Measurements from ENCODE around the gene GMCL1. TPM values are rescaled to one million over a fixed set of nuclear protein-coding genes. Genes with fewer than 3 reads are reported as not detected.

Gene GMCL1
- total RNA-seq, 1 experiment from 2014 or later: 12.7 TPM

DNA sequence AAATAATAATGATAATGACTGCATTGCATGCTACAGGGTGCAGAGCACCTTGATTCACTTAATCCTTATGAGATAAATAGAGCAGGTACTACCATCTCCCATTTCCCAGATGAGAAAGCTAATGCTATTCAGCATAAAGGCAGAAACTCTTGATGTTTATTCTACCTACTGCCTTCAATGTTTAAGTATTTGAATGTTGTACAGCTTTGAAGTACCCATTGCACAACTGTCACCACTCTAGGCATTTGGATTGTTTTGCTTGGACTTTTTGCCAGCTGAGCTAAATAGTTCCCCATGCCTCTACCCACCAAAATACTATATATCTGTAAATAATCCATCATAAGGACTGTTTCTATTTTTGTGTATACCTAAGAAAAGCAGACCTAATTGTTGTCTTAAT lies 77.8 kb downstream of the GMCL1 start:
- Histone ChIP-seq H3K79me2 (ENCODE audit: low read length) (no peaks in the 10 kb centered on the region), H2AFZ (ENCODE audit: low read length) (no peak overlapping the region), H3F3A (ENCODE audit: low read length, unreplicated experiment) (peaks cover 15% of the 10 kb centered on the region), H3K27me3 (ENCODE audit: low read length) (no peaks in the 10 kb centered on the region), H4K20me1 (ENCODE audit: low read length) (no peaks in the 10 kb centered on the region), H3K9ac (ENCODE audit: low read length) (no peak overlapping the region), H3K36me3 (ENCODE audit: low read depth, low read length) (peaks cover 34% of the 10 kb centered on the region), H3K4me1 (ENCODE audit: insufficient read depth, low read length) (no peaks in the 10 kb centered on the region), H3K27ac (ENCODE audit: low read length) (no peak overlapping the region), H3K9me3 (ENCODE audit: low read length) (no peaks in the 10 kb centered on the region), H3K4me3 (ENCODE audit: low read length) (no peak overlapping the region), H3K9me2 (replicated peaks; ENCODE audit: low read length) (no peaks in the 10 kb centered on the region), H3K4me2 (ENCODE audit: low read length) (no peak overlapping the region)
- DNase-seq: no peak
- BruUV-seq (replicated peaks): no TSS peak
- CTCF ChIA-PET: no interaction called here
- TF ChIP-seq, protein P1, sequence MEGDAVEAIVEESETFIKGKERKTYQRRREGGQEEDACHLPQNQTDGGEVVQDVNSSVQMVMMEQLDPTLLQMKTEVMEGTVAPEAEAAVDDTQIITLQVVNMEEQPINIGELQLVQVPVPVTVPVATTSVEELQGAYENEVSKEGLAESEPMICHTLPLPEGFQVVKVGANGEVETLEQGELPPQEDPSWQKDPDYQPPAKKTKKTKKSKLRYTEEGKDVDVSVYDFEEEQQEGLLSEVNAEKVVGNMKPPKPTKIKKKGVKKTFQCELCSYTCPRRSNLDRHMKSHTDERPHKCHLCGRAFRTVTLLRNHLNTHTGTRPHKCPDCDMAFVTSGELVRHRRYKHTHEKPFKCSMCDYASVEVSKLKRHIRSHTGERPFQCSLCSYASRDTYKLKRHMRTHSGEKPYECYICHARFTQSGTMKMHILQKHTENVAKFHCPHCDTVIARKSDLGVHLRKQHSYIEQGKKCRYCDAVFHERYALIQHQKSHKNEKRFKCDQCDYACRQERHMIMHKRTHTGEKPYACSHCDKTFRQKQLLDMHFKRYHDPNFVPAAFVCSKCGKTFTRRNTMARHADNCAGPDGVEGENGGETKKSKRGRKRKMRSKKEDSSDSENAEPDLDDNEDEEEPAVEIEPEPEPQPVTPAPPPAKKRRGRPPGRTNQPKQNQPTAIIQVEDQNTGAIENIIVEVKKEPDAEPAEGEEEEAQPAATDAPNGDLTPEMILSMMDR (conservative IDR thresholded peaks at IDR 0.05; ENCODE audit: low read depth, low read length): no peak
- TF ChIP-seq EZH2phosphoT487 (IDR thresholded peaks at IDR 0.05; ENCODE audit: borderline replicate concordance, low read length): no peak
- no peak for TF ChIP-seq EZH2 (IDR thresholded peaks at IDR 0.05; ENCODE audit: low read length, unreplicated experiment)
- POLR2A ChIA-PET (ENCODE audit: unreplicated experiment): no interaction called here
- intact Hi-C loops (cut with micrococcal nuclease): no loop called here
- no peak for ATAC-seq

DNA sequence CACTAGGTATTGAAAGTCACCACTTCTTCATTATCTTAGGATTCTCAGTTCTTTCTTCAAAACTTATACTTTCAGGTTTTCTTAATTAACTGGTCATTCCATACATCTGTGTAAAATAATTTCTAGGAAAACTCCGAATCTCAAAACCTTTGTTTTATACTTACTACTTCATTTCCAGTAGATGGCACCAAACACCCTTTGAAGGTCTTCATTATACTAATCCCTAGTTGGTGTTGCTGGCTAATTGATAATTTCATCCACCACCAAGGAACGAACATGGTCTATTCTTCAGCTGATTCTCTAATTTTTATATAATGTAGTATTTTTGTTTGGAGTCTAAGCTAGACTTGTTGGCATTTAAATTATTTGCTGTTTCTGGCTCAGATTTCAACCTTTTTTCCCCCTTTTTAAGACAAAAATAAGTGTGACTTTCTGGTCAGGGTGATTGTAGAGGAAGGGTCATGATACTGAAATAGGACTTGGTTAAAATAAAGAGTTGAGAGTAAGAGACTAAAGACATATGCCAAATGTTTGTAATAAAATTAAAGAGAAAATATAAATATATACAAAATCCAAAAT lies 82.6 kb downstream of the GMCL1 start:
- no TSS peak for BruUV-seq (replicated peaks)
- Histone ChIP-seq H3K36me3 (ENCODE audit: low read depth, low read length) (peaks cover 22% of the 10 kb centered on the region), H3K9me2 (replicated peaks; ENCODE audit: low read length) (no peaks in the 10 kb centered on the region), H3K79me2 (ENCODE audit: low read length) (peaks cover 21% of the 10 kb centered on the region), H3F3A (ENCODE audit: low read length, unreplicated experiment) (peaks cover 15% of the 10 kb centered on the region), H2AFZ (ENCODE audit: low read length) (no peak overlapping the region), H3K27me3 (ENCODE audit: low read length) (no peaks in the 10 kb centered on the region), H3K9ac (ENCODE audit: low read length) (no peak overlapping the region), H3K4me1 (ENCODE audit: insufficient read depth, low read length) (peaks cover 12% of the 10 kb centered on the region), H3K4me2 (ENCODE audit: low read length) (no peak overlapping the region), H3K4me3 (ENCODE audit: low read length) (no peak overlapping the region), H3K27ac (ENCODE audit: low read length) (no peak overlapping the region), H4K20me1 (ENCODE audit: low read length) (no peaks in the 10 kb centered on the region), H3K9me3 (ENCODE audit: low read length) (no peaks in the 10 kb centered on the region)
- intact Hi-C loops (cut with micrococcal nuclease): loop anchor here (5.0 to 10.0 kb wide), 2 partner anchors 190 to 333 kb away; partner anchors contain the start of gene TIA1
- ChIA-PET CTCF (interaction anchor here (0.7 to 1.0 kb wide), 2 partner anchors 123 to 159 kb away, joined by 3 to 5 read pairs; no protein-coding TSS in a partner anchor), POLR2A (ENCODE audit: unreplicated experiment) (interaction anchor here (0.6 to 1.0 kb wide), 2 partner anchors 187 to 390 kb away, joined by 3 read pairs; partner anchors contain the start of gene FAM136A)
- no peak for TF ChIP-seq EZH2 (IDR thresholded peaks at IDR 0.05; ENCODE audit: low read length, unreplicated experiment)
- TF ChIP-seq, protein P1 (conservative IDR thresholded peaks at IDR 0.05; ENCODE audit: low read depth, low read length): peak; percentile 87
- DNase-seq: peak; percentile 62
- ATAC-seq: no peak
